HG02973 (cell line): Measurements from ENCODE around the gene DCAF11.

Source experiments
- ATAC-seq: cut with Tn5 transposase; IDR thresholded peaks from one replicate; pipeline ENCODE4 v1.9.1; 2021; ENCODE audit warnings: moderate library complexity; ENCODE audit not compliant: unreplicated experiment

DCAF11 gene

DNA sequence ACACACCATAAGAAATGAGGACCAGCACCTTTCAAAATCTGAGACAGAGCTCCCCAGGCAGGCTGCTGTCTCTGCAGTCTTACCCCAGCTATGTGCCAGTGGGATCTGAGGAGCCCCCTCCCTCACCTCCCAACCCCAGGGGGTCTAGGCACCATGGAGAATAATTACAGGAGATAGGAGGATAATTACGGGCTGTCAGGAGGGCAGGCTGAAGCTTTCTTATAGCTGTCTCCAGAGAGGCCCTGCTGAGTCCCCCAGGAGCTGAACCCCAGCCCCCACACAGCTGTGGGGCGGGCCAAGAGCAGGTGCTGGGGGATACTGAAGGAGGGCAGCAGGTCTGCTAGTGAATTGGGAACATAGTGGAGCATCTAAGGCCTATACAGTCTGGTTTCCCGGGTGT, 36.4 kb upstream of the DCAF11 start:
- ATAC-seq = no peak

DNA sequence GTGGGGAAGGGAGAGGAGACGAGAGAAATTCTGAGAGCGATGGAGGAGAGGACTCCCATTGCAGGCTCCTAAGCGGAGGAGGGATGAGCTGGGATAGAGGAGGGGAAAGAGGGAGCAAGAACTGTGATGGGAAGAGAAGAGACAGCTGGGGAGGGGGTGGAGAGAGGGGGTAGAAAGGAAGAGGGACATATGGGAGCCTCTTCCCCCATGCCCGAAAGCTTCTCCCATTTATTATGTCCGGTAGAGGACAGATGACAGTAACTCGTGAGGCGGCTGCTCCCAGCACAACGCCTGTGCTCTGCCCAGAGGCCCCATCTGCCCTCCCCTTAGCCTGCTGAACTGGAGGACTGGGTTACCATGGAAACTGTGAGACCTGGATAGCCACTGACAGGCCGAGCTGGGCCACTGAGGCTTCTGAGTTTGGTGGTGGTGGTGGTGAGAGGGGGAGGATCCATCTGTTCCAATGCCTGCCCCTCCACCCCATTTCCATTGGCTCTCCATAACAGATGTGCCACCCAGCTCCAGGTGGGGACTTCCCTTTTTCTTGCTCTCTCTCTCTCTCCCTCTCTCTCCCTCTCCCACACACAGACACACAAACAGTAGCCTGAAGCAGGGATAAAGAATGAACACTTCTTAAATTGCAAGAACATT, 35.0 kb upstream of the DCAF11 start:
- ATAC-seq = no peak

DNA sequence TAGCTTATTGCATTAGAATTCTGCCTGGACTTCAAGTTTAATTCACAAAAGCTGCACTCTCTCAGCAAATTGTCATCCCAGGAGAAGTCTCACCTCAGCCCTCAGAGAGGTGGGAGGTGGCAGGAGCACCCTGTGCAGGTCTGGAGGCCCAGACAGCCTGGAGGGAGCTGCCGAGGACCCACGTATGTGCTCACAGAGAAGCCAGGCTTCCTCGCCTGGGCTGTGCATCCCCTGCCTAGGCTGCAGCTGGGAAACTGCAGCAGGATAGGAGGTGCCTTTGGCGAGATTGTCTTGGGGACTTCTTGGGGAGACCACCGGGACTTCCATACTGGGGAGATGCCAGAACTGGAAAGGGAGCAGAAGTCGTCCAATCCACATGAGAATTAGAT, 34.4 kb upstream of the DCAF11 start:
- no peak for ATAC-seq

DNA sequence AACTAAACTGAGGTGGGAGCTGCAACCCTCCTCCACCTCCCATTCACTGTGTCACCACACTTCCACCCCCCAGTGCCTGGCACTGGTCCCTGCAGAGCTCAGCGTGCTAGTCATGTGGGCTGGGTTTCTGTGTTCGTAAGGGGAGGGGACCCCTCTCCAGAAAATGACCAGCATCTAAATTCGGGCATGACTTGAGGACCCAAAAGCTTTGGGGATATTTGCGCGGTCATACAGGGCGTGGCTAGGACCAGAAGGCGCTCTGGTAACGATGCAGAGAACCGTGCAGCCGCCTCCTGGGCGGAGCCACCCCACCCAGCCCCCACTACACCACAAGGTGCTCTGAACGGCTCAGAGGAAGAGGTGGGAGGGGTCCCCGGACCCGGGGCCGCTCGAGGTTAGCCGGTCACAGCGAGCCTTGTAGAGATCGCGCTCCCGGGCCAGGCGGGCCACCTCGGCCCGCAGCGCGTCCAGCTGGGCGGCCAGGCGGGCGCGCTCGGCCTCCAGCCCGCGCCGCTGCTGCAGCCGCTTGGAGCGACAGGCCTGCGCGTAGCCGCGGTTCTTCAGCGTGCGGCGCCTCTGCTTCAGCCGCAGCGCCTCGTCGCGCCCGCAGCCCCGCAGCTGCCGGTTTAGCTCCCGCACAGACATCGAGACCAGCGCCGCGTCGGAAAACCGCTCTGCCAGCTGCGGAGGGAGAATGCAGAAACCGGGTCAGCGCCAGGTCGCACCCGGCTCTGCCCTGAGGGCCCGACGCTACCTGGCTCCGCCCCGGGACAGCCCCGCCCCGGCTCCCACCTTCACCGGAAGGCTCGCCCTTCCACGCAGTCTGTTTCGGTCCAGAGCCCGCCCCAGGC, 33.5 kb upstream of the DCAF11 start:
- ATAC-seq = peak; percentile 86

DNA sequence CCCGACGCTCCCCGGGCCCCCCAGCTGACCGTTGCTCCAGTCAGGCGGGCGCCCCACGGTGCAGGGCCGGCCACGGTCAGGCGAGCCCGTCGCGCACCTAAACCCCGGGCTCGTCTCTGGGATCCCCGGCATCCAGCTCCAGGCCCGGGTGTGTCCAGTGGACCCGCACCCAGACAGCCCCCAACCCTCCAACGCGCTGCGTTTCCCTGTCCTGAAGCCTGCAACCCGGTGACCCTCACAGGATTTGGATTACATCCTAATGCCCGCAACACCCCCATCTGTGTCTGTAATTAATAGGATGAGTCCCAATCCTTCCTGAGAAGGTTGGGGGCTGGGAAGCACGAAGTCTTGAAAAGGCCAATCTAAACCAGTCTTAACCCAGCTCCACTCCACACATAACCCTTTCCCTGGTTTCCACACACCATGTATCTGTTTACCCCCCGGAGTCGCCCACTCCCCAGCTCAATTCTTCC, 32.8 kb upstream of the DCAF11 start:
- ATAC-seq = no peak

DNA sequence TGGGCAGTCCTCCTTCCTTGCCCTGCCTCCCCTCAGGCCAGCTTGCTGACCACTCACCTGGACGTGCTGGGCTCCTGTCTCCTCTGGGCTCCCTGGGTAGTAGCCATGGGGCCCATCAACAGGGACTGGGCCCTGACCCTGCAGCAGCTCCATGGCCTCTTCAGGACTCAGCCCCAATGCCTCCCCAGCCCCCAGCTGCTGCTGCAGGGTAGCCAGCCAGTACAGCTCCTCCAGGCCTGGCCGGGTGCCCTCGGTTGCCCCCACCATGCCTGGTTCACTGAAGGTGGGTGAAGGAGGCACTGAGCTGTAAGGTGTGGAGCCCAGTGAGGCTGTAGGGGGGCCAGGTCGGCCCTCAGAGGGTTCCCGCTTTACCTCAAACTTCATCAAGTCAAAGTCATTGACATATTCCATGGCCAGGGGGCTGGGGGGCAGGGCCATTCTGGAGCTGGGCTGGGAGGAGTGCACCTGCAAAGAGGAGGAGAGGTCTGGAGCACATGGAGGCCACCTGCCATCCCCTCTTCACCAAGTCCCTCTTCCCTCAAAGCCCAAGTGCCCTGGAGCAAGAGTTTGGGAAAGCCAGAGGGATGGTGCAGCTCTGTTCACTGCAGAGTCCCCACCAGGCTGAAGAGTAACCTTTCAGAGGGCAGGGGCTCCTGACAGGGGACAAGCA, 32.0 kb upstream of the DCAF11 start:
- ATAC-seq = no peak

DNA sequence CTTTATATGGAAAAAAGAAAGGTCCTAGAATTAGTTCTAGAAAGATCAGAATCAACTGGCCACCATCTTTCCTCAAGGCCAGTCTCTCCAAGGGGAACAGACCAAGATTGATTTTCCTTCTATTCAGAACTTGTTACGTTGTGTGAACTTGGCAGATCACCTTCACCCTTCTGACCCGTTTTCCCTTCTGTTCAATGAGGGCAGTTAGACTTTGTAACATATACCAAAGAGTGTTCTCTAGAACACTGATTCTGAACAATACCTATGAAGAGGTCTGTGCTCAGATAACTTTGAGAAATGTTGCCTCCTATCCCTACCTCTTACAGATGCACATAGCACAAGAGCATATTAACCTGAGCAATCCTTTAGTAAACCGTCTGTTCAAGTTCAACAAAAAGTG, 31.1 kb upstream of the DCAF11 start:
- ATAC-seq = no peak

DNA sequence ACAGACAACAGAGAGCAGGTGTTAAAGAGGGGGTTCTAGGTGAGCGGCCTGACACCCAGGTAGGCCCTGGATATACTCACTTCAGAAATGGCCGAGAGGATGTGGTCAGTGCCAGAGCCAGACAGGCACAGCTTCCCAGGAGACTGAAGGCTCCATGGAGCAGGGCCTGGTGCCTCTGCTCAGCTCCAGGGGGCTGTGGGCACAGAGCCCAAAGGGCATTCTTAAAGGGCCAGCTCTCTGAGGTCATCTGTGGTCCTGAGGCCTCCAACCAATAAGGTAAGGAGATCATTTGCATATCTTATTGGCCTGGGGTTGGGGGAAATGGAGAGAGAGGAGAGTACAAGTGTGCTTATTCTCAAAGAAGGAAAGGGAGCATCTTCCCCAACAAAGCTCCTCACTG, 30.1 kb upstream of the DCAF11 start:
- no peak for ATAC-seq

DNA sequence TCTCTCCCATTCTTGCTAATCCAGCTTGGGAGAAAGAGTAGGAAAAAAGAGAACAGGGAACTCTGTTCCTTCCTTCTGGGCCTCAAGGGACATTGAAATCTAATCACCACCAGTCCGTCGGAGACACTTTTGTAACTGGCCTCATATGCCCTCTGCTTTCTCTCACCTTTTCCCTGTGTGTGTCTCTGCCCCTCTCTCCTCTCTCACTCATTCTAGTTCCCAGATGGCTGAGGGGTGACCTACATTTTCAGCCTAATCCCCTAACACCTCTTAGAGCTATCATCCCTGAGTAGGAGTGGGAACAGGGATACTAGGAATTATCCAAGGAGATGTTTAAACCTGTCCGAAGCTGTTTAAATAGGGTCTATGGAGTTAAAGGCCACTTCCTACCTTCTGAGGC, 29.4 kb upstream of the DCAF11 start:
- ATAC-seq = no peak

DNA sequence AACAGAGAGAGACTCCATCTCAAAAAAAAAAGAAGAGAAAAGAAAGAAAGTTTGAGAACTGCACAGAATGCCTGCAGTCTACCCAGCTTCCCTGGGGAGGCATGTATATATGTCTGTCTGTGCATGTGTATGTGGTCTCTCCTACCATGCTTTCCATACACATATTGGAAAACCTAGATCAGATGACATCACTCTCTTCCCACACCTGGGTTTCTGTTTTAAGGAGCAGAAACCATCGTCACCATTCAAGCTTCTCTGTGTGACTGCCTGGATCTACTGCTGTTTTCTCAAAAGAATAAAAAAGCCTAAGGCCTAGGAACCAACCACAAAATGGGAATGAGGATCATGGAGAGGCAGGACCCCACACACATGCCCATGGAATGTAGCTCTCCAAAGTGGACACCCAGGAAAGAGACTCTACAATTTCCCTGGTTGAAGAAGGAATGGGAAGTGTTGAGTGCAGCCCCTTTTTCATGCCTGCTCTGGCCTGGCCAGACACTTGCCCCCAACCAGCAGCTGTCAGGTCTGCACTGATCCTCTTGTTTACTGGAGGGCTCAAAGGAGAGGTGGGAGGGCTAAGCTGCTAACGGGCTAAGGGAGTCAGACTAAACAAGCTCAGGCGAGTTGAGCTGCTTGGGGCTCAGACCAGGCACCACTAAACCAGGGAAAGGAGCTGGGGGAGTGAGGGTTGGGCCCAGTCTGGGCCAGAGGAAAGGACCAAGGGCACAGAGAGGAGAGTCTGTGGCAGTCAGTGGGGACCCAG, 28.2 kb upstream of the DCAF11 start:
- no peak for ATAC-seq

DNA sequence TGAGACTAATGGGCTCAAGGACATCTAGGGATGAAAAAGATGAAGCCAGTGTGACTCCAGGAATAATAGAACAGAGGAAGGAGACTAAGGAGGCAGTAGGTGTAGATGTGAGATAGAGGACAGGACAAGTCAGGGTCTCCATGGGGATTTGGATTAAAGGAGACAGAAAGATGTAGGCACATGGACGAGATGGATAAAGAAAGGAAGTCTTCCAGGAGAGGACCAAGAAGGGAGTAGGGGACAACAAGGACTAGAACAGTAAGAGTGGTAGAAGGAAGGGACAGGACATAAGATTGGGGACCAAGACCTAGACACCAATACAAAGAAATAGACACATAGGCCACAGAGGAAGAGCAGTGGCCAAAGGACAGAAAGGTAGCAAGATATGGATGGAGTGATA, 27.6 kb upstream of the DCAF11 start:
- no peak for ATAC-seq

DNA sequence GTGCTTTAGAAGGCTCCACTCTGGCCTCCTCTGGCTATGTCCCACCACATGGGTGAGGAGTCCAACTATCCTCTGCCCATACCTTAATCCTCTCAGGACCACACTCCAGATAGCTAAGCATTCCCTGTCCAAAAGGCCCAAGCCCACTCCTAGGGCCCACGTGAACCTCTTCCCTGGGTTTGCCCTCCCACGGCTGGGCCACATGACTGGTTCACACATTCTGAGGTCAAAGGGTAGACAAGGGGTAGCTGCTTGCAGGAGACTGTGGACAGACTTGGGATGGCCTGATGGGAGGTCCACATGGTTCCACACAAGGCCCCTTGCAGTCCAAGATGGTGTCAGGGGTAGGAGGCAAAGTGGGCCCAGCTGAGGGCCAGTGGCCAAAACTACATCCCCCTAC, 26.5 kb upstream of the DCAF11 start:
- no peak for ATAC-seq

DNA sequence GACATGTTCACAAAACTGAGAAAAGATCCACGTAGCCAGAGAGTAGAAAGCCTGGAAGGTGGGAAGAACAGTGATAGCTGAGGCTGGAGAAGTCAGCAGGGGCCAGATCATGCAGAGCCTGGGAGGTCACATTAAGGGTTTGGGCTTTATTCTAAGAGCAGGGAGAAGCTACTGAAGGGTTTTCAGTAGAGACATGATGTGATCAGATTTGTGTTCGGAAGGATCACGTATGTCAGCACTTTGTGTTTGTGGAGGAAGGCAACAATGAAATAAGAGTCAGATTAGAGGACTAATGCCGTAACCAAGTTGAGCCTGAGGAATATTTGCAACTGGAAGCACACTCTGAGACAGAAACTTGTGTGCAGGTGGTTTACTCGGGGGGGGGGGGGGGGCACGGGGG, 24.7 kb upstream of the DCAF11 start:
- ATAC-seq = no peak

DNA sequence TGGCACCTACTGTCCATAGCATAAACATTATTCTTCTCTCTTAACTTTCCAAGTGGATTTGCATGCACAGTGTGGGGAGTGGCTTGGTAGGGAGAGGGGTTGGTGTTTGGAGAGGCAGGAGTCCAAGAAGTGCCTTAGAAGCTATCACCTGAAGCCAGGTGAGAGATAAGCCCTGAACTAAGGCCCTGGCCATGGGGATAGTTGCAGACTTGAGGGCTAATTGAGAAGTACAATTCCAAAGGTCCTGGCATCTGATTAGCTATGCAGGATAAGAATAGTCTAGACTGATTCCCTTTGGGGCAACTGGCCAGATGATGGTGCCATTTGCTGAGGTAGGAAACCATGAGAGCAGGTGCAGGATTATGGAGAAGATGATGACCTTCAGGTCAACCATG, 22.5 kb upstream of the DCAF11 start:
- no peak for ATAC-seq

DNA sequence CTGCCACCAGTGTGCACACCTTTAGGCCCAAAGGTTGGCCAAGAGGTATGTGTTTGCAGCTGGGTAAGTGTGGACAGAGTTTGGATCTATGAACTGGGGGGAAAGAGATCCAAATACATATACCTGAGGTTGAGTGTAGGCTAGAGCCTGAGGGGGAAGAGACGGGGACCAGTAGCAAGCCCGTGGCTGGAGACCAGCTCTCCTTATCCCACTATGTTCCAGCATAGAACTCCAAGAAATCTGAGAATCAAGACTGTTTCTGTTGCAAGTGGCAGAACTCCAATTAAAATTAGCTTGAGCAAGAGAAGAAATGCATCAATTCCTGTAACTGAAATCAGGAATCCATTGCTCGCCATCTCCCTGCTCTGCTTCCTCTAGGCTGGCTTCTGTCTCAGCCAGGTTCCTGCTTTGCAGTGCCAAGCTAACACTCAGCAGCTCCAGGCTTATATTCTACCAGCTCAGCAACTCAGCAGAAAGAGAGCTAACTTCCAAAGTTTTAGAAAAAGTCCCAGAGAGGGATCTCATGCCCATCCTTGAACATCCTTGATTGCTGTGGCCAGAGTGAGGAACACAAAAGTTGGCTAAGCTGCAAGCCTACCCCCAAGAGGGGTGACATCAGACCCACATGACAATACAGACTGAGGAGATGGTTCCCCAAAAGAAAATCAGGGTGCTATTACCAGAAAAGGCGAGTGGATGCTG, 21.9 kb upstream of the DCAF11 start:
- no peak for ATAC-seq

DNA sequence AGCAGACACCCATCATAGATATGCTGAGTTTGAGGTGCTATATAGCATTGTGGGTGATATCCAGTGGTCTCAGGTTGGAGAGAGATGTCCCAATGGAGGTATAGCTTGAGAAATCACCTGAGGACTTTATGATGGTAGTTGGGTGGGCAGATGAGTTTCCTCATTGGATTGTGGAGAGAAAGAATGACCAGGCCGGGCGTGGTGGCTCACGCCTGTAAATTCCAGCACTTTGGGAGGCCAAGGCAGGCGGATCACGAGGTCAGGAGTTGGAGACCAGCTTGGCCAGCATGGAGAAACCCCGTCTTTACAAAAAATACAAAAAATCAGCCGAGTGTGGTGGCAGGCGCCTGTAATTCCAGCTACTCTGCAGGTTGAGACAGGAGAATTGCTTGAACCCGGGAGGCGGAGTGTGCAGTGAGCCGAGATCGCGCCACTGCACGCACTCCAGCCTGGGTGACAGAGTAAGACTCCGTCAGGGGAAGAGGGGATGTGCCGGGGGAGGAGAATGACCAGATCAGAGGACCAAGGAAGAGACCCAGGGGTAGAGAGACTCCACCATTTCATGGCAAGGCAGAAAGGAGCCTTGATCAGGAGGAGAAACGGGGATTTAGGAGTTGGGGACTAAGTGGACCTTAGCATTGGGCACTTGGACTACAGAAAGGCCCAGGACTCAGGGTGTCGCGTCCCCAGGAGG, 21.2 kb upstream of the DCAF11 start:
- no peak for ATAC-seq

DNA sequence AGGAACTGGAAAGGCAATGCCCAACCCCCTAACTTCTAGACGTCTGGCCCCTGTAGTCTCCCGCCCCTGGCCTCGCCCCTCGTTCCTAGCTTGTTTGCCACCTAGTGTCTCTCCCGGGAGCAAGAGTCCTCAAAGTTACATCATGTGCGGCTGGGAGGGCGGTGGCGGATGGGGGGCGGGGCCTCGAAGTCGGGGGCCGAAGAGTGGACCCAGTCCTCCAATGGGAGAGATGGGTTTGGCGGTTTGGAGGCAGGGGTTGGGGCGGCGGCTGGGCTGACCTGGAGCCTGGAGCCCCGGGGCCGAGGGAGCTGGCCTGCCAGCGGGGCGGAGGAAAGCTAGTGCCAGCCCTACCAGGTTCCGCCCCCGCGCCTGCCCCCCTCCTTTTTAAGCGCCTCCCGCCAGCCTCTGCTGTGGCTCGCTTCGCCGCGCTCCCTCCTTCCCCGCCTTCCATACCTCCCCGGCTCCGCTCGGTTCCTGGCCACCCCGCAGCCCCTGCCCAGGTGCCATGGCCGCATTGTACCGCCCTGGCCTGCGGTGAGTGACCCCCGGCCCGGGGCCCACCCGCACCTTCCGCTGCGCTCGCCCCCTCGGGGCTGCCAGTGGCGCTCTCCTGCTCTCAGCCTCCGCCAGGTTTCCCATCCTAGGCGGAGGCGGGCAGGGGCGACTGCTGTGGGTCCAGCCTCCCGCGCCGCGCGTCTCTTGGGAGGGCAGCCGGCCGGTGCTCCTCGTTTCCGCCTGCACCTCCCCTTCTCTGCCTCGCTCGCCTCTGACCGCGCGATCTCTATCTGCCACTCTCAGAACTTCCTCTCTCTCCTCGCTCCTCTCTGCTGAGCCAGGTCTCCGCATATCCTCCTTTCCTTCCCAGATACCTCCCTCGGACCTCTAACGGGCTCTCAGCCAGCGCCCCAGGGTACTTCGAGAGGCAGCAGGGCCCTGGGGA, 20.4 kb upstream of the DCAF11 start, which contains the start of gene PCK2:
Gene PCK2 (plus strand): TSS at position 411 of the 940 bp plus-strand sequence. CDS start 95 bp downstream, at position 506.
- peak; percentile 38 for ATAC-seq

DNA sequence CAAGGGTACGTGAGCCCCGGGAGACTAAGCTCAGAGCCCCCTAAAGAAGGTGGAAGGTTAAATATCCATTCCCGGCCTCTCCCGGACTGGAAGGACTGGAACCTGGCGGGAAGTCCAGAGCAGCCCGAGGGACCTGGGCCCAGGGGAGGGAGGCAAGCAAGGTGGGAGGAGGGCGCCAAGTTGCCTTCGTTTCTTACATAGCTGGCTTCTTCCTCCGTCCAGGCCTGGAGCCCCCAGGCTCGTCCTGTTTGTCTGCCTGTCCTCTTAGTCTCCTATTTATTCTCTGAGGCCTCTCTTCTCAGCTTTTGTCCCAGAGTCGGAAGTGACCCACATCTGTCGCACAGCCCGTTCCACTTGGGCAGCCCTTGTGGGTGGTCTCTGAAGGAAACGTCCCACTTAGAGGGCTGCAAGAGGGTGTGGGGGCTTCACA, 19.7 kb upstream of the DCAF11 start:
- ATAC-seq = peak; percentile 0
